Naive thymus-derived CD4-positive, alpha-beta T cell (primary cell): Measurements from ENCODE around the gene MYO7A. TPM values are rescaled to one million over a fixed set of nuclear protein-coding genes. Genes with fewer than 3 reads are reported as not detected.
A peak's percentile ranks its signal among the peaks of the same experiment; 100 is the strongest.

Experiments used
- ATAC-seq: fragments of 150-1000 bp; cut with Tn5 transposase; 2 replicates; pipeline ENCODE4 v1.10.0; 2021; ENCODE audit warnings: mild to moderate bottlenecking, moderate library complexity
- CTCF ChIA-PET: fragments of 350-600 bp; sonication (Branson Sonifier 250); formaldehyde crosslinking; loops from one replicate; lab custom pipeline; 2021; ENCODE audit warnings: antibody characterized with exemption; lab: Charles Lee
- POLR2A ChIA-PET: fragments of 350-600 bp; sonication (Branson Sonifier 250); formaldehyde crosslinking; loops from one replicate; lab custom pipeline; 2021; ENCODE audit warnings: antibody characterized with exemption, inconsistent platforms; lab: Charles Lee
- DNase-seq, 9 donors: peaks; one replicate each; pipeline versions ENCODE4 v3.0.0 to v3.0.0-alpha.2; 2020 to 2022; ENCODE audit warnings: mixed read lengths in 1 of 9
- H3K27ac ChIP-seq: one replicate; pipeline ENCODE4 v1.7.0; 2013; ENCODE audit warnings: mild to moderate bottlenecking, low read depth, low read length, moderate library complexity
- H3K27me3 ChIP-seq, 2 donors: one replicate each; pipeline ENCODE4 v1.7.0; 2013; ENCODE audit warnings: low read length in 2 of 2, mild to moderate bottlenecking in 2 of 2, moderate library complexity in 2 of 2; ENCODE audit not compliant: control insufficient read depth in 2 of 2, insufficient read depth in 2 of 2
- H3K36me3 ChIP-seq, 3 experiments: 1 replicate in 2 of 3; 2 replicates in 1 of 3; pipeline ENCODE4 v1.7.0; 2013; ENCODE audit warnings: low read length in 3 of 3, mild to moderate bottlenecking in 3 of 3, moderate library complexity in 1 of 3; ENCODE audit not compliant: insufficient read depth in 3 of 3, control insufficient read depth in 2 of 3
- H3K4me1 ChIP-seq, 2 donors: one replicate each; pipeline ENCODE4 v1.7.0; 2013; ENCODE audit warnings: low read length in 2 of 2, mild to moderate bottlenecking in 2 of 2, moderate library complexity in 1 of 2; ENCODE audit not compliant: control insufficient read depth in 2 of 2, insufficient read depth in 2 of 2
- H3K4me3 ChIP-seq: 2 replicates; pipeline ENCODE4 v1.7.0; 2013; ENCODE audit warnings: mild to moderate bottlenecking, low read length
- H3K9me3 ChIP-seq, 3 experiments: 1 replicate in 2 of 3; 2 replicates in 1 of 3; pipeline ENCODE4 v1.7.0; 2013; ENCODE audit warnings: low read length in 3 of 3; ENCODE audit not compliant: control insufficient read depth in 2 of 3
- H3K27ac Mint-ChIP-seq, 9 donors: one replicate each; pipeline ENCODE4 v1.8.0; 2020 to 2022; ENCODE audit warnings: mixed read lengths in 9 of 9, mild to moderate bottlenecking in 8 of 9, moderate library complexity in 5 of 9, inconsistent platforms in 2 of 9
- H3K27me3 Mint-ChIP-seq, 5 donors: one replicate each; pipeline ENCODE4 v1.8.0; 2021 to 2022; ENCODE audit warnings: mixed read lengths in 5 of 5, mild to moderate bottlenecking in 1 of 5
- H3K36me3 Mint-ChIP-seq, 5 donors: one replicate each; pipeline ENCODE4 v1.8.0; 2020 to 2022; ENCODE audit warnings: mixed read lengths in 5 of 5, mild to moderate bottlenecking in 3 of 5, inconsistent platforms in 1 of 5
- H3K4me1 Mint-ChIP-seq, 7 donors: one replicate each; pipeline ENCODE4 v1.8.0; 2020 to 2022; ENCODE audit warnings: mixed read lengths in 7 of 7, mild to moderate bottlenecking in 3 of 7, inconsistent platforms in 1 of 7
- H3K4me3 Mint-ChIP-seq, 10 donors: one replicate each; pipeline ENCODE4 v1.8.0; 2020 to 2022; ENCODE audit warnings: mild to moderate bottlenecking in 10 of 10, mixed read lengths in 10 of 10, moderate library complexity in 6 of 10, inconsistent platforms in 2 of 10
- H3K9me3 Mint-ChIP-seq, 11 donors: one replicate each; pipeline ENCODE4 v1.8.0; 2020 to 2022; ENCODE audit warnings: mixed read lengths in 11 of 11, mild to moderate bottlenecking in 4 of 11, inconsistent platforms in 1 of 11, moderate library complexity in 1 of 11
- intact Hi-C, 2 donors: fragments of 100-400 bp; cut with micrococcal nuclease; formaldehyde crosslinking; loops; one replicate each; pipeline ENCODE4 v1.15.1; 2023
- polyA plus RNA-seq, 2 donors: library from polyadenylated mRNA; unstranded; fragments of 300-500 nt; fragmentation: Illumina TruSeq; gene quantifications; one replicate each; pipeline ENCODE4 v1.2.3, GENCODE V29; 2021
- total RNA-seq, 6 experiments: library from RNA in 5 of 6; stranded (reverse) in 5 of 6; gene quantifications; 1 replicate in 5 of 6; 2 replicates in 1 of 6; pipeline ENCODE4 v1.2.3 and lab custom pipeline; 2021 to 2026

Gene MYO7A
- total and polyA plus RNA-seq, 7 experiments from 2014 or later, result 0.07 to 2.5 (median 0.27) TPM; not detected in 2

- Histone ChIP-seq H3K27ac (no peak overlapping the region), H3K27me3 (no peaks in the 10 kb centered on the region), H3K9me3 (no peaks in the 10 kb centered on the region), H3K36me3 (no peaks in the 10 kb centered on the region), H3K4me3 (no peak overlapping the region), H3K4me1 (peaks cover 3 to 10% of the 10 kb centered on the region in 2 donors)
- POLR2A ChIA-PET, result interaction anchor here (0.6 kb wide), 1 partner anchor 188 kb away, joined by 5 read pairs; no protein-coding TSS in a partner anchor
- peak overlapping the region in 2 of 9 donors; percentile 14 to 65 for H3K27ac Mint-ChIP-seq
- ATAC-seq (no peak), DNase-seq (no peak)
- CTCF ChIA-PET, result no interaction called here
- H3K9me3 Mint-ChIP-seq, result peaks cover 0 to 2% (median 0%) of the 10 kb centered on the region in 11 donors
- H3K4me3 Mint-ChIP-seq, result no peak overlapping the region
- no peaks in the 10 kb centered on the region for H3K36me3 Mint-ChIP-seq
- H3K27me3 Mint-ChIP-seq, result peaks cover 4 to 11% (median 5%) of the 10 kb centered on the region in 5 donors
- intact Hi-C loops, result no loop called here
- H3K4me1 Mint-ChIP-seq, result peaks cover 0 to 10% (median 5%) of the 10 kb centered on the region in 7 donors
Observed at GRCh38 chr11:77131560-77131959, 3.5 kb downstream of the MYO7A start.

DNA sequence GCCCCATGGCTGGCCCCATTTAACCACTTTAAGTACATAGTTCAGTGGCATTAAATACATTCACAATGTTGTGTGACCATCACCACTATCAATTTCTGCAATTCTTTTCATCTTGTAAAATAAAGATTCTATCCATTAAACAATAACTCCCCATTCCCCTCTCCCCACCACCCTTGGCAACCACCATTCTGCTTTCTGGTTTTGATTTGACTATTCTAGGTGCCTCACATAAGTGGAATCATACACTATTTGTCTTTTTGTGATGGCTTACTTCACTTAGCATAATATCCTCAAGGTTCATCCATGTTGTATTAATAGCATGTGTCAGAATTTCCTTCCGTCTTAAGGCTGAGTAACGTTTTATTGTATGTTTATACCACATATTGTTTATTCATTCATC lies 7.0 kb downstream of the MYO7A start:
- Histone ChIP-seq H3K4me3 (no peak overlapping the region), H3K9me3 (no peaks in the 10 kb centered on the region), H3K27ac (no peak overlapping the region), H3K36me3 (no peaks in the 10 kb centered on the region), H3K4me1 (no peaks in the 10 kb centered on the region), H3K27me3 (no peaks in the 10 kb centered on the region)
- intact Hi-C loops, result no loop called here
- POLR2A ChIA-PET, result no interaction called here
- Mint-ChIP-seq H3K4me1 (peaks cover 0 to 3% (median 0%) of the 10 kb centered on the region in 7 donors), H3K27me3 (peaks cover 20 to 31% (median 29%) of the 10 kb centered on the region in 5 donors), H3K4me3 (no peak overlapping the region), H3K27ac (no peak overlapping the region), H3K9me3 (peaks cover 0 to 2% (median 0%) of the 10 kb centered on the region in 11 donors), H3K36me3 (no peaks in the 10 kb centered on the region)
- ATAC-seq, result no peak
- DNase-seq, result no peak
- CTCF ChIA-PET, result no interaction called here

DNA sequence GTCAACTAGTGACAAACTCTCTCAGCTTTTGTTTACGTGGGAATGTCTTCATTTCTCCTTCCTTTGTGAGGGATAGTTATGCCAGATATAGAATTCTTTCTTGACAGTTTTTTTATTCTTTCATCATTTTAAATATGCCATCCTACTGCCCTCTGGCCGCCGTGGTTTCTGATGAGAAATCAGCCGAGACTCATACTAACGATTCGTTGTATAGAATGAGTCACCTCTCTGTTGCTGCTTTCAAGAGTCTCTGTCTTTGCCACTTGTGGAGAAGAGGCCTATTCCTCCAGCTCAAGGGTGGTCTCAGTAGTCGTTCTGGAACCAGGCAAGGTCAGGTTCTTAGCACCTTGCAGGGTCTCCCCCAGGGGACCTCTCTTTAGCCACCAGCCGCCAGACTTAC lies 8.0 kb downstream of the MYO7A start:
- Mint-ChIP-seq H3K4me3 (no peak overlapping the region), H3K9me3 (peaks cover 0 to 2% (median 0%) of the 10 kb centered on the region in 11 donors), H3K27ac (no peak overlapping the region), H3K36me3 (no peaks in the 10 kb centered on the region), H3K4me1 (peaks cover 0 to 3% (median 0%) of the 10 kb centered on the region in 7 donors), H3K27me3 (peaks cover 20 to 31% (median 29%) of the 10 kb centered on the region in 5 donors)
- ATAC-seq, result no peak
- intact Hi-C loops, result no loop called here
- H3K27me3 ChIP-seq, result no peaks in the 10 kb centered on the region
- H3K4me3 ChIP-seq, result no peak overlapping the region
- H3K27ac ChIP-seq, result no peak overlapping the region
- ChIA-PET CTCF (interaction anchor here (0.6 to 1.3 kb wide), 2 partner anchors 9 to 1396 kb away, joined by 4 read pairs; no protein-coding TSS in a partner anchor), POLR2A (no interaction called here)
- no peak for DNase-seq
- H3K9me3 ChIP-seq, result no peaks in the 10 kb centered on the region
- H3K4me1 ChIP-seq, result no peaks in the 10 kb centered on the region
- no peaks in the 10 kb centered on the region for H3K36me3 ChIP-seq

DNA sequence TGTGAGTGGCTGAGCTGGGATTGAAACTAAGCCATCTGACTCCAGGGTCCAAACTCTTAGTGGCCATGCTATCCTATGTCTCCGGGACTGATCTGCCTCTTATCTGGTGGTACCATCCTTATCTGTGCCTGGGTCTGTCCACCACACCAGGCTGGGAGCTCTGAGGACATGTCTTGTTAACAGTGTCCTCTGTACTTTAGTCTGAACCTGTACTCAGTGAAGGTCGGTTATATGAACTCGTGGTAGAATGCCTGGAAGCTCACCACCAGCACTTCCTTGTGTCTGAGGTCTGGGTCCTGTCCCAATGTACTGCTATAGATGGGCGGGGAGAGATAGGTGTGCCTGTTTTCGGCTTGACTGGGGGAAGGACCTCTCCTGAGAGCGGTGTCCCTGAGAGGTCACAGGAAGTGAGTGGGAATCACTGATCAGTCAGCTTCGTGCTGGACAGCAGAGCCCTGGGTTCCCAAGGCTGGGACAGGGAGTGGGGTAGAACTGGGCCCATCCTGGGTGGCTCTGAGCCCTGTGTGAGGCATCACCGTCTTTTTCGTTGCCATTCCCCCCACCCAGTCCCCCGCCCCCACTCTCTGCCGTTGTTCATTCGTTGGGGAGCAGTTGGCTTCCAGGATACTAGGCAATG lies 8.9 kb downstream of the MYO7A start:
- H3K4me3 Mint-ChIP-seq, result no peak overlapping the region
- H3K27ac Mint-ChIP-seq, result no peak overlapping the region
- peaks cover 0 to 2% (median 0%) of the 10 kb centered on the region in 11 donors for H3K9me3 Mint-ChIP-seq
- Histone ChIP-seq H3K27ac (no peak overlapping the region), H3K4me1 (no peaks in the 10 kb centered on the region), H3K4me3 (no peak overlapping the region), H3K27me3 (no peaks in the 10 kb centered on the region), H3K36me3 (no peaks in the 10 kb centered on the region), H3K9me3 (no peaks in the 10 kb centered on the region)
- DNase-seq (no peak), ATAC-seq (no peak)
- ChIA-PET POLR2A (no interaction called here), CTCF (interaction anchor here (1.3 kb wide), 1 partner anchor 10 kb away, joined by 4 read pairs; no protein-coding TSS in a partner anchor)
- peaks cover 20 to 36% (median 29%) of the 10 kb centered on the region in 5 donors for H3K27me3 Mint-ChIP-seq
- H3K4me1 Mint-ChIP-seq, result peaks cover 0 to 7% (median 0%) of the 10 kb centered on the region in 7 donors
- H3K36me3 Mint-ChIP-seq, result no peaks in the 10 kb centered on the region
- intact Hi-C loops, result no loop called here

DNA sequence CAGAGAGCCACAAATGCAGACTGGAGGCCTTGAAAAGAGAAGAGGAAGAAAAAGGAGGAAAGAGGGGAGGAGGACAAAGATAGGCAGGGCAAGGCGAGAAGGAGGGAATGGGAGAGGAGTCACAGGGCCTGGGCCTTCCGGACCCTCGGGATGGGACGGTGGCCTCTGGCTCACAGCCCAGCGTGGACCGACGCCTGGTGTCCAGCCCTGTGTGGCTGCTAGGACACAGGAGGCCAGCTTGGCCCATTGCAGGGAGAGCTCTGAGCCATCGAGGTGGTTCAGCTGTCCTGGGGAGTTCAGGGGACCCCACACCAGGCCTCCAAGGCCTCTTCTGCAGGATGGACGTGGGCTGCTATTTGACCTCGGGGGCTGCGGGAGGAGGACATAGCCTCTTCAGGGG lies 9.4 kb downstream of the MYO7A start:
- intact Hi-C loops, result no loop called here
- Mint-ChIP-seq H3K27me3 (peaks cover 20 to 39% (median 29%) of the 10 kb centered on the region in 5 donors), H3K27ac (no peak overlapping the region), H3K4me3 (no peak overlapping the region), H3K4me1 (peaks cover 0 to 12% (median 0%) of the 10 kb centered on the region in 7 donors), H3K9me3 (peaks cover 0 to 2% (median 0%) of the 10 kb centered on the region in 11 donors), H3K36me3 (no peaks in the 10 kb centered on the region)
- Histone ChIP-seq H3K9me3 (no peaks in the 10 kb centered on the region), H3K27me3 (no peaks in the 10 kb centered on the region), H3K4me3 (no peak overlapping the region), H3K36me3 (no peaks in the 10 kb centered on the region), H3K4me1 (peaks cover 0 to 3% of the 10 kb centered on the region in 2 donors), H3K27ac (no peak overlapping the region)
- POLR2A ChIA-PET, result no interaction called here
- DNase-seq, result no peak
- CTCF ChIA-PET, result interaction anchor here (1.3 kb wide), 1 partner anchor 11 kb away, joined by 4 read pairs; no protein-coding TSS in a partner anchor
- ATAC-seq, result no peak

GRCh38 chr11:77138106-77138649 lies 10.1 kb downstream of the MYO7A start:
- POLR2A ChIA-PET, result no interaction called here
- Mint-ChIP-seq H3K36me3 (no peaks in the 10 kb centered on the region), H3K27me3 (peaks cover 20 to 39% (median 29%) of the 10 kb centered on the region in 5 donors)

More at GRCh38 chr11:77138106-77138649, 10.1 kb downstream of the MYO7A start:
- H3K9me3 ChIP-seq, result no peaks in the 10 kb centered on the region
- intact Hi-C loops, result no loop called here
- no peaks in the 10 kb centered on the region for H3K27me3 ChIP-seq
- no peaks in the 10 kb centered on the region for H3K36me3 ChIP-seq
- Mint-ChIP-seq H3K27ac (no peak overlapping the region), H3K4me3 (no peak overlapping the region), H3K4me1 (peaks cover 0 to 19% (median 0%) of the 10 kb centered on the region in 7 donors), H3K9me3 (peaks cover 0 to 2% (median 0%) of the 10 kb centered on the region in 11 donors)
- ATAC-seq, result no peak
- no peak for DNase-seq
- no peak overlapping the region for H3K4me3 ChIP-seq
- CTCF ChIA-PET, result no interaction called here
- H3K27ac ChIP-seq, result no peak overlapping the region
- H3K4me1 ChIP-seq, result peaks cover 0 to 10% of the 10 kb centered on the region in 2 donors
